Ishikawa (cell line): ENCODE measurements around the gene ADAM22.

Experiments
- CEBPB ChIP-seq: IDR thresholded peaks from 2 replicates; pipeline ENCODE4 v1.6.1; 2012
- CREB1 ChIP-seq: IDR thresholded peaks from 2 replicates; pipeline ENCODE4 v1.6.1; 2012; ENCODE audit warnings: low read depth
- EGR1 ChIP-seq: IDR thresholded peaks from 2 replicates; pipeline ENCODE4 v1.6.1; 2012
- EP300 ChIP-seq: IDR thresholded peaks from 2 replicates; pipeline ENCODE4 v1.6.1; 2012; ENCODE audit warnings: borderline replicate concordance
- FOXM1 ChIP-seq: IDR thresholded peaks from 2 replicates; pipeline ENCODE4 v1.6.1; 2012; ENCODE audit warnings: low read depth, borderline replicate concordance
- MAX ChIP-seq: IDR thresholded peaks from 2 replicates; pipeline ENCODE4 v1.6.1; 2012
- NFIC ChIP-seq: IDR thresholded peaks from 2 replicates; pipeline ENCODE4 v1.6.1; 2012
- RAD21 ChIP-seq: IDR thresholded peaks from 2 replicates; pipeline ENCODE4 v1.6.1; 2012; ENCODE audit warnings: low read depth
- REST ChIP-seq: IDR thresholded peaks from 2 replicates; pipeline ENCODE4 v1.6.1; 2012; ENCODE audit warnings: low read depth, mild to moderate bottlenecking
- TAF1 ChIP-seq: IDR thresholded peaks from 2 replicates; pipeline ENCODE4 v1.6.1; 2012; ENCODE audit warnings: low read depth, mild to moderate bottlenecking
- TCF12 ChIP-seq: IDR thresholded peaks from 2 replicates; pipeline ENCODE4 v1.6.1; 2012; ENCODE audit warnings: low read depth
- TEAD4 ChIP-seq: IDR thresholded peaks from 2 replicates; pipeline ENCODE4 v1.6.1; 2012
- YY1 ChIP-seq: IDR thresholded peaks from 2 replicates; pipeline ENCODE4 v1.6.1; 2012; ENCODE audit warnings: low read depth
- ZBTB7A ChIP-seq: IDR thresholded peaks from 2 replicates; pipeline ENCODE4 v1.6.1; 2012; ENCODE audit warnings: low read depth
- TF ChIP-seq, protein P1 (sequence below): IDR thresholded peaks from 2 replicates; pipeline ENCODE4 v1.6.1; 2012

Gene ADAM22

GRCh38 chr7:88115258-88115796 is 181.3 kb downstream of the ADAM22 start:
- TF ChIP-seq NFIC (no peak), ZBTB7A (no peak), TCF12 (no peak), EGR1 (no peak), EP300 (no peak), CREB1 (no peak), FOXM1 (no peak), TAF1 (no peak), MAX (no peak), YY1 (no peak), CEBPB (no peak), REST (no peak), RAD21 (no peak), TEAD4 (no peak)
- TF ChIP-seq, protein P1, sequence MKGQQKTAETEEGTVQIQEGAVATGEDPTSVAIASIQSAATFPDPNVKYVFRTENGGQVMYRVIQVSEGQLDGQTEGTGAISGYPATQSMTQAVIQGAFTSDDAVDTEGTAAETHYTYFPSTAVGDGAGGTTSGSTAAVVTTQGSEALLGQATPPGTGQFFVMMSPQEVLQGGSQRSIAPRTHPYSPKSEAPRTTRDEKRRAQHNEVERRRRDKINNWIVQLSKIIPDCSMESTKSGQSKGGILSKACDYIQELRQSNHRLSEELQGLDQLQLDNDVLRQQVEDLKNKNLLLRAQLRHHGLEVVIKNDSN = no peak

- TF ChIP-seq MAX = no peak
- TF ChIP-seq FOXM1 = no peak
- TF ChIP-seq REST = no peak
- no peak for TF ChIP-seq NFIC
- TF ChIP-seq, protein P1 = no peak
- TF ChIP-seq CEBPB = no peak
- no peak for TF ChIP-seq TAF1
- no peak for TF ChIP-seq ZBTB7A
- TF ChIP-seq CREB1 = no peak
- no peak for TF ChIP-seq RAD21
- TF ChIP-seq EGR1 = no peak
- no peak for TF ChIP-seq YY1
- no peak for TF ChIP-seq TCF12
- no peak for TF ChIP-seq TEAD4
- no peak for TF ChIP-seq EP300
Measured at GRCh38 chr7:88115816-88116215, 181.8 kb downstream of the ADAM22 start.

DNA sequence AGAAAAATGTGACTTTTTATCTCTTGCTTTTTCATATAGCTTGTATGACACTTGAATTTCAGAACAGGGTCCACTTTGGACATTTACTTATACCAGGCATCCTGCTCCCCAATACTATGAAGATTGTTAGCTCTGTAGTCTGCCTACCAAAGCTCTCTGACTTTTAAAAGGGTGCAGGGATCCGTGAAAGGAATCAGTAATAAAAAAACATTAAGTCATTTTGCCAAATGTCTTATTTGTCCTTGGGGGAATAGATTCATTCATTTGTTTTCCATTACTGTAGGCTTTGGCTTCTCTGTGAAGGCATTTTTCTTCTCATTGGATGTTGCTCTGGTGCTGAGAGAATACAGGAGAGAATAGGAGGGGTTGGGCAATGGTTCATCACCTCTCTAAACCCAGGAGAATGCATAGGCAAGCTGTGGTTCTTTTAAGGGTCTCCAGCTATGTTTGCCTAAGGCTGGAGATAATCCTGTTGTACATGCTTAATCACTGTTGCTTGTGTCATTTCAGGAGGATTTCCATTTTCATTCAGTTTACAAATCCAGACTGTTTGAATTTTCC is 182.3 kb downstream of the ADAM22 start:
- no peak for TF ChIP-seq YY1
- TF ChIP-seq TAF1 = no peak
- no peak for TF ChIP-seq REST
- TF ChIP-seq, protein P1 = no peak
- TF ChIP-seq FOXM1 = no peak
- TF ChIP-seq RAD21 = no peak
- TF ChIP-seq CEBPB = no peak
- no peak for TF ChIP-seq TEAD4
- no peak for TF ChIP-seq EP300

DNA sequence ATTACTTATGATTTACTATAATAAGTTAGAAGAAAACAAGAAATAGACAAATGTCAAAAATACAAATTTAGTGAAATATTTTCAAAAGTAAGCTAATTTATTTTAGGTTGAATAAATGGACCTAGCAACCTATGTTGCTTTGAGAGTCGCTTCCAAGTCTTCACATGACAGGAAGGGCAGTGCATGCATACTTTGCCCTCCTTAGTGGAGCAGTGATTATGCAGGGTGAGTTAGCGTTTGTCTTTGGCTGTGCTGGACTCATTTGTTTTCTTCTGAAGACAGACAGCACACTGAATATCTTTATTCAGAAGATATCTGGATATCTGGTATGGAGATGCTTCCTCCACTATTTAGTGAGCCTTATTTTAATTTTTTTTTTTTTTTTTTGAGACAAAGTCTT is 183.3 kb downstream of the ADAM22 start:
- TF ChIP-seq EGR1 = no peak
- TF ChIP-seq REST = no peak
- no peak for TF ChIP-seq NFIC
- TF ChIP-seq EP300 = no peak
- no peak for TF ChIP-seq CREB1
- TF ChIP-seq TCF12 = no peak
- no peak for TF ChIP-seq RAD21
- TF ChIP-seq MAX = no peak
- TF ChIP-seq CEBPB = no peak
- no peak for TF ChIP-seq TEAD4
- TF ChIP-seq YY1 = no peak
- TF ChIP-seq TAF1 = no peak
- TF ChIP-seq, protein P1 = no peak
- no peak for TF ChIP-seq FOXM1
- TF ChIP-seq ZBTB7A = no peak
